GM13976 (cell line): ENCODE results near the gene DYNC2LI1.

ENCODE experiments used
- DNase-seq: peaks from one replicate; pipeline ENCODE4 v3.0.0; 2012; ENCODE audit warnings: low spot score
- in situ Hi-C: fragments of 300-500 bp; cut with MboI; formaldehyde crosslinking; loops from one replicate; pipeline ENCODE4 v1.12.0; 2022; ENCODE audit warnings: low sequenced_read_pairs, mixed read lengths, inconsistent platforms; ENCODE audit not compliant: unreplicated experiment
- TF ChIP-seq, protein P1 (sequence below): IDR thresholded peaks from 2 replicates; pipeline ENCODE4 v1.5.1; 2012; ENCODE audit warnings: borderline replicate concordance, mild to moderate bottlenecking; ENCODE audit not compliant: insufficient read depth; ENCODE audit errors: extremely low read depth, missing control alignments, control extremely low read depth

Gene DYNC2LI1

DNA sequence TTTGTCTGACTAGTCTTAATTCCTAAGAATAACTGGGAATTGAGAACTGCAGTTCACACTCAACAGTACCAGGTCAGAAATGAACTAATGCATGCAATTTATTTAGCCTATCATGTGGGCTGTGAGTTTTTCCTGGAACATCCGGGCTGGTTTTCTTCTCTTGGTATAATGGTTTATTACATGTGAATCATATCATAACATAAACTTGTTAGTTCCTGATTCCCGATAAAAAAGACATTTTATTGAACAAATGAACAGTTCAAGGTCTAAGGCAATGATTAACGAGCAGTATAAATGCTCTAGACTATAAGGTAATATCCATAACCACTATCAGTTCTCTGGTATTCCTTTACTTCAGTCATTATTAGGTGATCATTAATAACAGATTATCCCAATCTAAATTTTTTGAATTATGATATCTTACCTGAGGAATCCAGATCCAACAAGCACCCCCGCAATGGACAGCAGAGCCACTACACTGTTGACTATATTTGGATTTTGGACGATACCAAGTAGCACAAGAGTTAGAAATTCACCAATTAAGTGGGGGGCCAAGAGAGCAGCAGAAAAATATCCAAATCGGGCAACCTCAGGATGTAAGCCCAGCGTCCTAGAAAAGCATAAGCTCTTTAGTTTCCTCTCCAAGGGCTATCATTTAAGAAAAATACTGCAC lies 45.8 kb downstream of the DYNC2LI1 start:
- TF ChIP-seq, protein P1, sequence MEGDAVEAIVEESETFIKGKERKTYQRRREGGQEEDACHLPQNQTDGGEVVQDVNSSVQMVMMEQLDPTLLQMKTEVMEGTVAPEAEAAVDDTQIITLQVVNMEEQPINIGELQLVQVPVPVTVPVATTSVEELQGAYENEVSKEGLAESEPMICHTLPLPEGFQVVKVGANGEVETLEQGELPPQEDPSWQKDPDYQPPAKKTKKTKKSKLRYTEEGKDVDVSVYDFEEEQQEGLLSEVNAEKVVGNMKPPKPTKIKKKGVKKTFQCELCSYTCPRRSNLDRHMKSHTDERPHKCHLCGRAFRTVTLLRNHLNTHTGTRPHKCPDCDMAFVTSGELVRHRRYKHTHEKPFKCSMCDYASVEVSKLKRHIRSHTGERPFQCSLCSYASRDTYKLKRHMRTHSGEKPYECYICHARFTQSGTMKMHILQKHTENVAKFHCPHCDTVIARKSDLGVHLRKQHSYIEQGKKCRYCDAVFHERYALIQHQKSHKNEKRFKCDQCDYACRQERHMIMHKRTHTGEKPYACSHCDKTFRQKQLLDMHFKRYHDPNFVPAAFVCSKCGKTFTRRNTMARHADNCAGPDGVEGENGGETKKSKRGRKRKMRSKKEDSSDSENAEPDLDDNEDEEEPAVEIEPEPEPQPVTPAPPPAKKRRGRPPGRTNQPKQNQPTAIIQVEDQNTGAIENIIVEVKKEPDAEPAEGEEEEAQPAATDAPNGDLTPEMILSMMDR, result no peak
- in situ Hi-C loops, result no loop called here
- no peak for DNase-seq

DNA sequence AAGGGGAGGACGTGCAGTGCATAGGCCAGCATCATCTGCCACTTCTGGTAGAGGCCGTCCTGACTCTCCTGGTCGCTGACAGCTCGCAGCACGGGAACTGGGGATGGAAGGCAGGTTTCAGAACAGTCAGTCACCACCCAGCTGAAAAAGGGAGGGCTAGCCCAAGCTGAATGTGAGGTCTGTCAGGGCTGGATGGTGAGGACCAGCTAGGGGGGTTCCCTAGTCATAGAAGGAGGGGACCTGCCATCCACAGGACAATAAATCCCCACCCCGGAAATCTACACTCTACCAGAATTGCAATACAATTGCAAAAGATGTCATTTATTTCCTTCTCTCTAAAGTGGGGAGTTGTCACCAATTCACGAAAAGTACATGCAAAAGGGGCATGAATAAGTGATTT lies 49.0 kb downstream of the DYNC2LI1 start:
- in situ Hi-C loops, result no loop called here
- DNase-seq, result no peak
- TF ChIP-seq, protein P1, result no peak

DNA sequence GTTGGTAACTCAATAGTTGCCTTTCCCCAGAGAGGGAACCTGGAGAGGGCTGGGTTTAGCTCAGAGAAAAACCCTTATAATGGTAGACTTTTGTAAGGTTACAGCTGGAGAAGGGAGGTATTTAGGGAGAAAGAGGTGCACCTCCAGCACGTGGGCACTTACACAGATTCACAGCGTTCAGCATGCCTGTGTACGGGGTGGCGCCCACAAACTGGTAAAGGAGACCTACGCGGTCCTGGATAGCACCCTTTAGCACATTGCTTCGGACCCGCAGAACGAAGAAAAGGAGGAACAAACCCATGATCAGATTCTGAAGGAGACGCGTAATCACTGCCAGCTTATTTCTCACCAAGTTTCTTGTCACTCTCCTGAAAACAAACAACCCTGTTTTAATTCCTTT lies 49.9 kb downstream of the DYNC2LI1 start:
- in situ Hi-C loops, result no loop called here

DNA sequence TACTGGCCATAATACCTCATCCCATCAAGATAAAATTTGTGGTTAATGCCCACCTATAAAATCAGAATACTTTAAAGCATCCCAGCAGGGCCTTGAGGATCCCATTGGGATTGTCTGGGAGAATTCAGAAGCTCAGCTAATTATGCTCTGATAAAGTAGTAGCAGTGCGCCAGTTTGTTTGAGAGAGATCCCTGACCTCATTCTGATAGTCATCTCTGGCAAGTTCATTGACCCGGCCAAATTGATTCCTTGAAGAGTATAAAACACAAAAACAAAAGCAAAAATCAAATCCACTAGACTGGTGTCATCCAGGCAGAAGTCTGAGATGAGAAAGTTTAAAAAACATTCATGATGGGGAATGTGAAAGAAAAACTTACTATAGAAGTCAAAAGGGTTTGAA lies 50.7 kb downstream of the DYNC2LI1 start:
- DNase-seq, result no peak
- TF ChIP-seq, protein P1, result no peak
- in situ Hi-C loops, result no loop called here

More for the DNA sequence above, 49.9 kb downstream of the DYNC2LI1 start:
- TF ChIP-seq, protein P1, result no peak
- no peak for DNase-seq

DNA sequence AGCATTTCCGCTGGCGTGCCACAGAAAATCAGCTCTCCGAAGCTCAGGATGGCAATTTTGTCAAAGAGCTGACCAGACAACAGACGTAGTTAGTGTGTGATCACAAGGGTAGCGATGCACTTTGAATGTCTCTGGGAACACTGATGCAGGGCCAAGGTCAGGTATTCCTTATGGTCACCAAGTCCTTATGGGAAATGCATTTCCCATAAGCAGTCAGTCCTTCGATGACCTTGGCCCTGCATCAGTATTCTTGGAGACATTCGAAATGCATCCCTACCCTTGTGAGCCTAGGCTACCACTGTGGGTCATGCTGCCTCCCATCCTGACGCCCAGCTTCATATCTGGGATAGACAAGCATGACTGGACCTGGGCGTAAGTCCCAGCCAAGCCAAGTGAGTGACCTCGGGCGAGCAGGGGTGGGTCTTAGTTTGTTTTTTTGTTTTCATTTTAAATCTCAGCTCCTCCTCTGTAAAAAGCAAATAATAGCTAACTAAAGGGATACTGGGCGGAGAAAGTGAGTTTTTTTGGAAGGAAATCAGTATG lies 51.2 kb downstream of the DYNC2LI1 start:
- in situ Hi-C loops, result no loop called here
- TF ChIP-seq, protein P1, result no peak
- no peak for DNase-seq

DNA sequence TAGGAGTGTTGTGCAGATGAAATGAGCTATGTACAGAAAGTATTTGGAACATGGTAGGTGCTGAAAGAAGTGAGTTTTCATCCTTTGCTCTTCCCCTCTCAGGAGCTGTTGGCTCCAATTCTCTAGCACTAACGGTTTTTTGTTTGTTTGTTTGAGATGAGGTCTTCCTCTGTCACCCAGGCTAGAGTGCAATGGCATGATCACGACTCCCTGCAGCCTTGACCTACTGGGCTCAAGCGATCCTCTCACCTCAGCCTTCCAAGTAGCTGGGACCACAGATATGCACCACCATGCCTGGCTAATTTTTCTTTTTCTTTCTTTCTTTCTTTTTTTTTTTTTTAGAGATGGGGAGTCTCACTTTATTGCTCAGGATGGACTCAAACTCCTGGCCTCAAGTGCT lies 52.0 kb downstream of the DYNC2LI1 start:
- in situ Hi-C loops, result no loop called here
- TF ChIP-seq, protein P1, result no peak
- no peak for DNase-seq
